SU-DHL-6 (cell line): ENCODE measurements around the gene PCDHGA10.

Source experiments
- CTCF ChIP-seq: fragments of 200-600 bp; sonication (generic); IDR thresholded peaks from one replicate; pipeline ENCODE4 v1.5.1; 2017; ENCODE audit warnings: antibody characterized with exemption, mild to moderate bottlenecking, low read length, moderate library complexity; ENCODE audit not compliant: insufficient read depth, poor library complexity, severe bottlenecking
- EZH2phosphoT487 ChIP-seq: fragments of 200-600 bp; sonication (generic), shearing (Covaris generic); conservative IDR thresholded peaks from 2 replicates; pipeline ENCODE4 v1.6.1; 2018; ENCODE audit warnings: mild to moderate bottlenecking, antibody characterized with exemption, low read length, moderate library complexity, mixed read lengths

DNA sequence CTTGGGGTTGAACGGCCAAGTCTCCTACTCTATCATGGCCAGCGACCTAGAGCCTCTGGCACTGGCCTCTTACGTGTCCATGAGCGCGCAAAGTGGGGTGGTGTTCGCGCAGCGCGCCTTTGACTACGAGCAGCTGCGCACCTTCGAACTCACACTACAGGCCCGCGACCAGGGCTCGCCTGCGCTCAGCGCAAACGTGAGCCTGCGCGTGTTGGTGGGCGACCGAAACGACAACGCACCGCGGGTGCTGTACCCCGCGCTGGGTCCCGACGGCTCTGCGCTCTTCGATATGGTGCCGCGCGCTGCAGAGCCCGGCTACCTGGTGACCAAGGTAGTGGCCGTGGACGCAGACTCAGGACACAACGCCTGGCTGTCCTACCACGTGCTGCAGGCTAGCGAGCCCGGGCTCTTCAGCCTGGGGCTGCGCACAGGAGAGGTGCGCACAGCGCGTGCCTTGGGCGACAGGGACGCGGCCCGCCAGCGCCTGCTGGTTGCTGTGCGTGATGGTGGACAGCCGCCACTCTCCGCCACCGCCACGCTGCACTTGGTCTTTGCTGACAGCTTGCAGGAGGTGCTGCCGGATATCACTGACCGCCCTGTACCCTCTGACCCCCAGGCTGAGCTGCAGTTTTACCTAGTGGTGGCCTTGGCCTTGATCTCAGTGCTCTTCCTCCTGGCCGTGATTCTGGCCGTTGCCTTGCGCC lies 13.1 kb upstream of the PCDHGA10 start:
- TF ChIP-seq CTCF: no peak
- TF ChIP-seq EZH2phosphoT487: no peak
